Body of pancreas (tissue), 4 donors: ENCODE data around the gene KLF1.

Source experiments
- CTCF ChIP-seq, 7 experiments: fragments of 450-650 bp in 4 of 7; fragments of 200-600 bp in 3 of 7; sonication (generic) in 3 of 7; IDR thresholded peaks; one replicate each; pipeline ENCODE4 v1.5.1; 2016 to 2019; ENCODE audit warnings: antibody characterized with exemption in 7 of 7
- POLR2A ChIP-seq, 3 donors: fragments of 450-650 bp; IDR thresholded peaks; one replicate each; pipeline ENCODE4 v1.6.1; 2016; ENCODE audit warnings: antibody characterized with exemption in 3 of 3, mild to moderate bottlenecking in 2 of 3

DNA sequence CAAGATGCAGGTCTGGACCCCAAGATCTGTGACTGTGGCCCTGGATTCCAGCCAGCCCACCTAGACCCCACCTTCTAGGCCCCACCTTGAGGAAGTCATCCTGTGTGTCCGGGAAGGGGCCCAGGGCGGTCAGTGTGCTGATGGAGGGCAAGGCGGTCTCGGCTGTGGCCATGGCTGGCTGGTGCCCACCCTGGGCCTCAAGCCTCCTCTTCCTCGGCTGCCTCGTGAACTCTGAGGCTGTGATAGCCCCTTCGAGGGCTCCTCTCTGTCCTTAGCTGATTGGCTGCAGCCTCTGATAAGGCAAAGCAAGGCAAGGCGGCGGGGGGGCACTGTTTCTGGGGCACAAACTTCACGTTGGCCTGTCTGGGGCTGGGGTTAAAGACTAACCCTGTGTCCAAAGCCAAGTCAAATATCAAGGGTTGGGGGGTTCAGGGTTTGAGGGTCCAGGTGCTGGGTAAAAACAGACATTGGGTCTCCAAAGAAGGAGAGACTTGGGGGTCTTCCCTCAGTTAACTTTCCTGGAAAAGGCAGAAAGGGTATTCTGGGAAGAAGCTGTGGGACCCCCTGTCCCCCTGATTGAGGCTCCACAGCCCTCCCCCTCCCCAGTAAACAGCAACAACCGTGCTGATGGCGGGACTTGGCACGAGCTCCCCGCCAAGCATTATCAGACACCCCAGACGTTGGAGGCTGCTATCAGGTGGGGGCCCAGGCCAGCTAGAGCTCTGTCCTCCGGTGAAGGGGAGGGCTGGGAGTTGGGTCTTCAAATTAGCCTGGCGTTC lies at the start of gene KLF1:
- TF ChIP-seq CTCF (IDR thresholded peaks at IDR 0.05) (no peak), POLR2A (IDR thresholded peaks at IDR 0.05) (no peak)
